Brain pericyte (primary cell): ENCODE measurements around the gene RABL2A.
"Not testable (repeated sequence)": the region's sequence is repeated elsewhere in the genome, so short reads cannot be mapped to it uniquely, and the experiment has no call there.

Experiments used
- DNase-seq: peaks from one replicate; pipeline ENCODE4 v3.0.0-alpha.2; 2012; ENCODE audit warnings: low read depth, low spot score

Gene RABL2A

DNA sequence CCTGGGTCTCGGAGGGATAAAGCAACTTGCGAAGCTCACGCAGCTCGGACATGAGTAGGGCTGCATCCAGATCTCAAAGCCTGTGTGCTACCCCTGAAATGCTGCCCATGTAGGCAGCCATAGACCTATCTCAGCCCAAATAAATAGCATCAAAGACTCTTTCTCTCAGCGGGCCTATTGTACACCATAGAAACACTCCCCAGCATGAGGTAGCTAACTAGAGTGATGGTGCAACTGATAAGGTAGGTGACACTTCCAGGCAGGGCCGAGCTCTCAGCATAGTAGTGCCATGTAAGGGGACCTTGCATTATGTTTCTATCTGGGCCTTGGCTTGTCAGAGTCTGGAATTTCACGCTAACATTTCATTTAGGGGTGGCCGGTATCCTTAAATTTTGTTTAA lies 52.4 kb downstream of the RABL2A start:
- DNase-seq = no peak

- no peak for DNase-seq
Observed at GRCh38 chr2:113685471-113685870, 58.4 kb downstream of the RABL2A start.

GRCh38 chr2:113686537-113686936 lies 59.5 kb downstream of the RABL2A start:
- no peak for DNase-seq

DNA sequence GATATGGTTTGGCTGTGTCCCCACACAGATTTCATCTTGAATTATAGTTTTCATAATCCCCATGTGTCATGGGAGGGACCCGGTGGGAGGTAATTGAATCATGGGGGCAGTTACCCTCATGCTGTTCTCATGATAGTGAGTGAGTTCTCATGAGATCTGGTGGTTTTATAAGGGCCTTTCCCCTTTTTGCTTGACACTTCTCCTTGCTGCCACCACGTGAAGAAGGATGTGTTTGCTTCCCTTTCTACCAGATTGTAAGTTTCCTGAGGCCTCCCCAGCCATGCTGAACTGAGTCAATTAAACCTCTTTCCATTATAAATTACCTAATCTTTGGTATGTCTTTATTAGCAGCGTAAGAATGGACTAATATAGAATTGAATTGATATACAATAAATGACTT lies 63.8 kb downstream of the RABL2A start:
- DNase-seq = not testable (repeated sequence)
